CD4-positive, CD25-positive, alpha-beta regulatory T cell (primary cell): ENCODE data around the gene SLC8A1. TPM values are rescaled to one million over a fixed set of nuclear protein-coding genes. Genes with fewer than 3 reads are reported as not detected.

Source experiments
- ATAC-seq, 2 donors: fragments of 150-1000 bp; cut with Tn5 transposase; one replicate each; pipeline ENCODE4 v1.10.0; 2021; ENCODE audit warnings: low read depth in 2 of 2, moderate number of reproducible peaks in 2 of 2, moderate library complexity in 1 of 2
- DNase-seq, 3 donors: peaks; one replicate each; pipeline versions ENCODE4 v3.0.0 to v3.0.0-alpha.2; 2012 to 2022; ENCODE audit warnings: mixed read lengths in 1 of 3
- H3K27ac ChIP-seq: one replicate; pipeline ENCODE4 v1.7.0; 2013; ENCODE audit warnings: mild to moderate bottlenecking, low read length; ENCODE audit not compliant: insufficient read depth, poor library complexity, severe bottlenecking
- H3K27me3 ChIP-seq: one replicate; pipeline ENCODE4 v1.7.0; 2013; ENCODE audit warnings: low read length; ENCODE audit not compliant: control insufficient read depth, insufficient read depth
- H3K36me3 ChIP-seq: one replicate; pipeline ENCODE4 v1.7.0; 2013; ENCODE audit warnings: mild to moderate bottlenecking, low read length, moderate library complexity; ENCODE audit not compliant: control insufficient read depth, insufficient read depth
- H3K4me1 ChIP-seq: 2 replicates; pipeline ENCODE4 v1.7.0; 2013; ENCODE audit warnings: mild to moderate bottlenecking, low read length; ENCODE audit not compliant: insufficient read depth, control insufficient read depth, poor library complexity, severe bottlenecking
- H3K4me3 ChIP-seq: one replicate; pipeline ENCODE4 v1.7.0; 2013; ENCODE audit warnings: low read depth, mild to moderate bottlenecking, low read length, moderate library complexity
- H3K9me3 ChIP-seq, 2 experiments: 1 replicate in 1 of 2; 2 replicates in 1 of 2; pipeline ENCODE4 v1.7.0; 2013; ENCODE audit warnings: low read length in 2 of 2, mild to moderate bottlenecking in 1 of 2, moderate library complexity in 1 of 2; ENCODE audit not compliant: control insufficient read depth in 2 of 2
- H3K27ac Mint-ChIP-seq, 3 donors: one replicate each; pipeline ENCODE4 v1.8.0; 2020 to 2022; ENCODE audit warnings: mild to moderate bottlenecking in 3 of 3, mixed read lengths in 3 of 3, moderate library complexity in 2 of 3
- H3K27me3 Mint-ChIP-seq: one replicate; pipeline ENCODE4 v1.8.0; 2022; ENCODE audit warnings: mild to moderate bottlenecking, mixed read lengths
- H3K36me3 Mint-ChIP-seq: one replicate; pipeline ENCODE4 v1.8.0; 2020; ENCODE audit warnings: mixed read lengths
- H3K4me1 Mint-ChIP-seq, 4 donors: one replicate each; pipeline ENCODE4 v1.8.0; 2020 to 2022; ENCODE audit warnings: mixed read lengths in 4 of 4, mild to moderate bottlenecking in 1 of 4
- H3K4me3 Mint-ChIP-seq, 4 donors: one replicate each; pipeline ENCODE4 v1.8.0; 2020 to 2022; ENCODE audit warnings: mild to moderate bottlenecking in 4 of 4, mixed read lengths in 4 of 4, moderate library complexity in 3 of 4
- H3K9me3 Mint-ChIP-seq, 7 donors: one replicate each; pipeline ENCODE4 v1.8.0; 2020 to 2022; ENCODE audit warnings: mixed read lengths in 7 of 7, mild to moderate bottlenecking in 3 of 7, moderate library complexity in 2 of 7
- polyA plus RNA-seq, 4 donors: library from polyadenylated mRNA; unstranded; fragments of 300-500 nt; fragmentation: Illumina TruSeq; gene quantifications; one replicate each; pipeline ENCODE4 v1.2.3, GENCODE V29; 2021
- total RNA-seq: library from RNA; stranded (reverse); gene quantifications from one replicate; pipeline ENCODE4 v1.2.3, GENCODE V29; 2022

SLC8A1 gene
- total and polyA plus RNA-seq, 5 donors from 2014 or later = 0.22 to 0.43 TPM; not detected in 3

GRCh38 chr2:40118622-40119021 lies 333.3 kb downstream of the SLC8A1 start:
- H3K36me3 ChIP-seq = no peaks in the 10 kb centered on the region
- H3K4me1 Mint-ChIP-seq = no peaks in the 10 kb centered on the region

GRCh38 chr2:40115894-40116293 lies 336.0 kb downstream of the SLC8A1 start:
- H3K9me3 ChIP-seq = no peaks in the 10 kb centered on the region
- ATAC-seq = no peak

More at GRCh38 chr2:40118622-40119021, 333.3 kb downstream of the SLC8A1 start:
- no peaks in the 10 kb centered on the region for H3K4me1 ChIP-seq
- ATAC-seq = no peak
- no peaks in the 10 kb centered on the region for H3K27me3 ChIP-seq
- Mint-ChIP-seq H3K4me3 (no peak overlapping the region), H3K27ac (no peak overlapping the region), H3K36me3 (no peaks in the 10 kb centered on the region), H3K27me3 (no peaks in the 10 kb centered on the region), H3K9me3 (peaks cover 0 to 1% (median 0%) of the 10 kb centered on the region in 7 donors)
- no peak for DNase-seq
- no peaks in the 10 kb centered on the region for H3K9me3 ChIP-seq
- no peak overlapping the region for H3K4me3 ChIP-seq
- no peak overlapping the region for H3K27ac ChIP-seq

GRCh38 chr2:40115348-40115747 lies 336.5 kb downstream of the SLC8A1 start:
- H3K9me3 Mint-ChIP-seq = peaks cover 0 to 1% (median 0%) of the 10 kb centered on the region in 7 donors
- no peak for DNase-seq
- H3K4me1 Mint-ChIP-seq = no peaks in the 10 kb centered on the region
- Histone ChIP-seq H3K27ac (no peak overlapping the region), H3K4me3 (no peak overlapping the region), H3K36me3 (no peaks in the 10 kb centered on the region), H3K4me1 (no peaks in the 10 kb centered on the region), H3K9me3 (no peaks in the 10 kb centered on the region), H3K27me3 (no peaks in the 10 kb centered on the region)
- no peak overlapping the region for H3K27ac Mint-ChIP-seq
- no peak overlapping the region for H3K4me3 Mint-ChIP-seq
- H3K27me3 Mint-ChIP-seq = no peaks in the 10 kb centered on the region
- H3K36me3 Mint-ChIP-seq = no peaks in the 10 kb centered on the region
- no peak for ATAC-seq

More at GRCh38 chr2:40115894-40116293, 336.0 kb downstream of the SLC8A1 start:
- no peak overlapping the region for H3K27ac ChIP-seq
- Mint-ChIP-seq H3K27ac (no peak overlapping the region), H3K36me3 (no peaks in the 10 kb centered on the region), H3K4me3 (no peak overlapping the region), H3K9me3 (peaks cover 0 to 1% (median 0%) of the 10 kb centered on the region in 7 donors), H3K27me3 (no peaks in the 10 kb centered on the region), H3K4me1 (no peaks in the 10 kb centered on the region)
- no peaks in the 10 kb centered on the region for H3K36me3 ChIP-seq
- no peak overlapping the region for H3K4me3 ChIP-seq
- no peaks in the 10 kb centered on the region for H3K27me3 ChIP-seq
- H3K4me1 ChIP-seq = no peaks in the 10 kb centered on the region
- DNase-seq = no peak

DNA sequence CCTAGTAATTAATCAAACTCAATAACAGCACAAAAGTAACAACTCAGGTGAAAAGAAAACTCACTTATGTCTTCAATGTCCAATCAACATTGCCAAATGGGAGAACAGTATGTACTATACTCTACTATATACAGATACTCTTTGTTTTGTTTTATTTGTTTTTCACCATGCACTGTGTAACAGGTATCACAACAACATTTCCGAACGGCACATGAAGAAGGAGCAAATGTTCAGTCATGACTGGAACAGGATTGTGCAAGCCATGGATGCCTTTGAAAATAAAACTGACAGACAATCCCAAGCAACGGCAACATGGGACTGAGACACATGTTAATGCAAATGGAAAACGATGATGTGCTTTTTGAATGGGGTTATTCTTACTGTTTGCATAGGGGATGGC lies 337.9 kb downstream of the SLC8A1 start:
- H3K36me3 Mint-ChIP-seq = no peaks in the 10 kb centered on the region
- no peaks in the 10 kb centered on the region for H3K4me1 ChIP-seq
- peaks cover 0 to 1% (median 0%) of the 10 kb centered on the region in 7 donors for H3K9me3 Mint-ChIP-seq
- no peak overlapping the region for H3K27ac ChIP-seq
- H3K27me3 ChIP-seq = no peaks in the 10 kb centered on the region
- DNase-seq (no peak), ATAC-seq (no peak)
- no peaks in the 10 kb centered on the region for H3K27me3 Mint-ChIP-seq
- H3K4me1 Mint-ChIP-seq = no peaks in the 10 kb centered on the region
- no peak overlapping the region for H3K27ac Mint-ChIP-seq
- no peak overlapping the region for H3K4me3 Mint-ChIP-seq
- no peak overlapping the region for H3K4me3 ChIP-seq
- H3K9me3 ChIP-seq = no peaks in the 10 kb centered on the region
- no peaks in the 10 kb centered on the region for H3K36me3 ChIP-seq

- no peak overlapping the region for H3K4me3 ChIP-seq
- no peaks in the 10 kb centered on the region for H3K4me1 Mint-ChIP-seq
- no peaks in the 10 kb centered on the region for H3K27me3 ChIP-seq
- H3K27me3 Mint-ChIP-seq = no peaks in the 10 kb centered on the region
- H3K9me3 ChIP-seq = no peaks in the 10 kb centered on the region
- H3K4me3 Mint-ChIP-seq = no peak overlapping the region
- no peaks in the 10 kb centered on the region for H3K4me1 ChIP-seq
- H3K36me3 Mint-ChIP-seq = no peaks in the 10 kb centered on the region
- H3K27ac Mint-ChIP-seq = peak overlapping the region in 1 of 3 donors; percentile 43
- H3K9me3 Mint-ChIP-seq = peaks cover 0 to 1% (median 0%) of the 10 kb centered on the region in 7 donors
- DNase-seq = no peak
- no peak for ATAC-seq
- no peak overlapping the region for H3K27ac ChIP-seq
- no peaks in the 10 kb centered on the region for H3K36me3 ChIP-seq
Observed at GRCh38 chr2:40113272-40113968, 338.5 kb downstream of the SLC8A1 start.

DNA sequence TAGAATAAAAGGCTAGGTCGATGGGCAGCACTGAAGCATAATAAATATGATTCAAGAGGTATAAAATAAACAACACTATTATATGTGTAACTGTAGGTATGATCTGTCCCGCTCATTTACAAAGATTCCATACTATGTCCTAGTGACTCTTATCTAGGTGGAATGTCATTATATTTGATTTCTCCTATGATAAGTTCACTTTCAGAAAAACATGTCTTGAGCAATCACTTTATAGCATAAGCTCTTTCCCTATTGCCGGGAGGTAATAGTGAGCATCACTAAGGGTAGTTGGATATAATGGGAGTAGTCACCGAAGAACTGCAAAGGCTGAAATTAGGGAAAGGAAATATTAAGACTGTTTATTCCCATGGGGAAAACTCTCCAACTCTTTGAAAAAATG lies 342.5 kb downstream of the SLC8A1 start:
- no peak overlapping the region for H3K27ac ChIP-seq
- no peaks in the 10 kb centered on the region for H3K36me3 Mint-ChIP-seq
- H3K27me3 Mint-ChIP-seq = peaks cover 4% of the 10 kb centered on the region
- H3K27me3 ChIP-seq = no peaks in the 10 kb centered on the region
- H3K4me3 ChIP-seq = no peak overlapping the region
- no peaks in the 10 kb centered on the region for H3K4me1 ChIP-seq
- peaks cover 0 to 1% (median 0%) of the 10 kb centered on the region in 7 donors for H3K9me3 Mint-ChIP-seq
- H3K4me3 Mint-ChIP-seq = no peak overlapping the region
- H3K36me3 ChIP-seq = no peaks in the 10 kb centered on the region
- no peaks in the 10 kb centered on the region for H3K9me3 ChIP-seq
- H3K4me1 Mint-ChIP-seq = no peaks in the 10 kb centered on the region
- no peak overlapping the region for H3K27ac Mint-ChIP-seq
- DNase-seq (no peak), ATAC-seq (no peak)

DNA sequence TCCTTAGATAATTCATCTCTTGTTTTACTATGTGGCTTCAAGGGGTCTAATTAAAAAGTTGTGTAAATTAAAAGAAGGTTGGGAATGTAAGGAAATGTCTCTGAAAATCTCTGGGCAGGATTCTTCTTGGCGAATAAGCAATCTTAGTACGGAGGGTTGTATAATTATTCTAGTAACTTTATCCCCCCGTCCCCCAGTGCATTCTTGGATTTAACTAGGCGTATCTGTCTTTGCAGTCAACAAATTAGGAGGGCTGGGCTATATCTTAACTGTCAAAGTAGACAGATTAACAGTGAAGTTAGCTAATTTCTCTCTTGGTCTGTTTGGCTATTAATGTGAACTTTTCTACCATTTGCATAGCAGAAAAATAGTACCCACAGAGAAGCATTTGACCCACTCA lies 343.0 kb downstream of the SLC8A1 start:
- no peak overlapping the region for H3K27ac Mint-ChIP-seq
- no peak for ATAC-seq
- DNase-seq = no peak

GRCh38 chr2:40106061-40106460 lies 345.8 kb downstream of the SLC8A1 start:
- H3K27ac ChIP-seq = no peak overlapping the region
- no peaks in the 10 kb centered on the region for H3K36me3 ChIP-seq
- no peaks in the 10 kb centered on the region for H3K27me3 ChIP-seq
- peaks cover 4% of the 10 kb centered on the region for H3K27me3 Mint-ChIP-seq
- no peaks in the 10 kb centered on the region for H3K4me1 ChIP-seq
- no peaks in the 10 kb centered on the region for H3K9me3 Mint-ChIP-seq
- H3K4me3 Mint-ChIP-seq = no peak overlapping the region
- H3K9me3 ChIP-seq = no peaks in the 10 kb centered on the region
- H3K36me3 Mint-ChIP-seq = no peaks in the 10 kb centered on the region
- no peak overlapping the region for H3K27ac Mint-ChIP-seq
- H3K4me3 ChIP-seq = no peak overlapping the region
- no peak for ATAC-seq
- no peaks in the 10 kb centered on the region for H3K4me1 Mint-ChIP-seq
- no peak for DNase-seq

More for the DNA sequence above, 343.0 kb downstream of the SLC8A1 start:
- no peak overlapping the region for H3K4me3 ChIP-seq
- H3K27me3 ChIP-seq = no peaks in the 10 kb centered on the region
- no peak overlapping the region for H3K27ac ChIP-seq
- no peaks in the 10 kb centered on the region for H3K4me1 ChIP-seq
- Mint-ChIP-seq H3K9me3 (peaks cover 0 to under 1% (median 0%) of the 10 kb centered on the region in 7 donors), H3K36me3 (no peaks in the 10 kb centered on the region), H3K4me1 (no peaks in the 10 kb centered on the region), H3K27me3 (peaks cover 4% of the 10 kb centered on the region), H3K4me3 (no peak overlapping the region)
- no peaks in the 10 kb centered on the region for H3K36me3 ChIP-seq
- no peaks in the 10 kb centered on the region for H3K9me3 ChIP-seq
